CD4-positive, alpha-beta T cell treated with Interleukin-21 for 1 hour (primary cell): ENCODE measurements around the gene DCTN1.
"Not testable (repeated sequence)": the region's sequence is repeated elsewhere in the genome, so short reads cannot be mapped to it uniquely, and the experiment has no call there.

Source experiments
- DNase-seq: peaks from one replicate; pipeline ENCODE4 v3.0.0-alpha.2; 2020

DCTN1 gene

GRCh38 chr2:74379851-74380789 lies at the start of gene DCTN1:
Gene DCTN1, minus strand, starts transcription at chr2:74380311. Its CDS starts 274 bp downstream, at chr2:74380037.
- peak; percentile 13 for DNase-seq

- DNase-seq: no peak
These were observed 48.6 kb upstream of the DCTN1 start for GRCh38 chr2:74428675-74429074.

- no peak for DNase-seq
These were observed 47.4 kb upstream of the DCTN1 start for GRCh38 chr2:74427551-74427950.

GRCh38 chr2:74426181-74426758 lies 46.2 kb upstream of the DCTN1 start:
- DNase-seq: no peak

- DNase-seq: no peak
These were observed 45.4 kb upstream of the DCTN1 start for GRCh38 chr2:74425523-74425922.

- no peak for DNase-seq
These were observed 44.9 kb upstream of the DCTN1 start for GRCh38 chr2:74424995-74425406.

- no peak for DNase-seq
These were observed 44.3 kb upstream of the DCTN1 start for GRCh38 chr2:74424139-74424992.

- DNase-seq: no peak
These were observed 43.4 kb upstream of the DCTN1 start for GRCh38 chr2:74423231-74424095.

- DNase-seq: peak; percentile 94
These were observed 41.2 kb upstream of the DCTN1 start, which contains the start of the genes C2orf81 and WDR54 for GRCh38 chr2:74421221-74421870. Gene C2orf81, minus strand, starts transcription at chr2:74421619. Its CDS starts 59 bp downstream, at chr2:74421560. Gene WDR54, plus strand, starts transcription at chr2:74421730. Its CDS starts 424 bp downstream, at chr2:74422154.

GRCh38 chr2:74420443-74421103 lies 40.5 kb upstream of the DCTN1 start:
- not testable (repeated sequence) for DNase-seq

GRCh38 chr2:74420006-74420405 lies 39.9 kb upstream of the DCTN1 start:
- DNase-seq: no peak

GRCh38 chr2:74419345-74419744 lies 39.2 kb upstream of the DCTN1 start:
- DNase-seq: no peak

- no peak for DNase-seq
These were observed 38.2 kb upstream of the DCTN1 start for GRCh38 chr2:74418312-74418711.

- DNase-seq: no peak
These were observed 37.7 kb upstream of the DCTN1 start for GRCh38 chr2:74417763-74418162.

GRCh38 chr2:74417197-74417596 lies 37.1 kb upstream of the DCTN1 start:
- no peak for DNase-seq

- no peak for DNase-seq
These were observed 36.7 kb upstream of the DCTN1 start for GRCh38 chr2:74416778-74417177.

GRCh38 chr2:74415762-74416395 lies 35.8 kb upstream of the DCTN1 start:
- DNase-seq: no peak

GRCh38 chr2:74414881-74415761 lies 35.0 kb upstream of the DCTN1 start:
- no peak for DNase-seq

- no peak for DNase-seq
These were observed 34.3 kb upstream of the DCTN1 start for GRCh38 chr2:74414441-74414840.
